Nephron progenitor cell (in vitro differentiated cells): ENCODE results near the gene CACNA1C.

Experiments
- DNase-seq: peaks from one replicate; pipeline ENCODE4 v3.0.0; 2021
- H3K27ac Mint-ChIP-seq: 2 replicates; pipeline ENCODE4 v1.8.0; 2021; ENCODE audit warnings: mild to moderate bottlenecking, moderate library complexity, mixed read lengths
- H3K27me3 Mint-ChIP-seq: 2 replicates; pipeline ENCODE4 v1.8.0; 2021; ENCODE audit warnings: mild to moderate bottlenecking, low read depth, mixed read lengths; ENCODE audit not compliant: poor library complexity
- H3K36me3 Mint-ChIP-seq: 2 replicates; pipeline ENCODE4 v1.8.0; 2021; ENCODE audit warnings: low read depth, mixed read lengths
- H3K4me1 Mint-ChIP-seq: 2 replicates; pipeline ENCODE4 v1.8.0; 2021; ENCODE audit warnings: mixed read lengths
- H3K4me3 Mint-ChIP-seq: 2 replicates; pipeline ENCODE4 v1.8.0; 2021; ENCODE audit warnings: mild to moderate bottlenecking, moderate library complexity, mixed read lengths
- H3K9me3 Mint-ChIP-seq: 2 replicates; pipeline ENCODE4 v1.8.0; 2021; ENCODE audit warnings: mild to moderate bottlenecking, moderate library complexity, mixed read lengths
- CTCF ChIP-seq: fragments of 200-600 bp; sonication (generic); IDR thresholded peaks from 2 replicates; pipeline ENCODE4 v1.5.0; 2021; ENCODE audit warnings: antibody characterized with exemption

CACNA1C gene

GRCh38 chr12:2118061-2118460 is 65.3 kb downstream of the CACNA1C start:
- no peak for DNase-seq
- no peaks in the 10 kb centered on the region for H3K36me3 Mint-ChIP-seq
- peaks cover 40% of the 10 kb centered on the region for H3K4me1 Mint-ChIP-seq
- no peak for TF ChIP-seq CTCF
- peak overlapping the region; percentile 21 for H3K27ac Mint-ChIP-seq
- no peak overlapping the region for H3K4me3 Mint-ChIP-seq
- H3K9me3 Mint-ChIP-seq, result no peaks in the 10 kb centered on the region
- H3K27me3 Mint-ChIP-seq, result peaks cover 4% of the 10 kb centered on the region

- no peak for TF ChIP-seq CTCF
- H3K4me3 Mint-ChIP-seq, result no peak overlapping the region
- H3K27me3 Mint-ChIP-seq, result peaks cover 4% of the 10 kb centered on the region
- H3K4me1 Mint-ChIP-seq, result peaks cover 40% of the 10 kb centered on the region
- H3K9me3 Mint-ChIP-seq, result no peaks in the 10 kb centered on the region
- no peak overlapping the region for H3K27ac Mint-ChIP-seq
- no peaks in the 10 kb centered on the region for H3K36me3 Mint-ChIP-seq
- no peak for DNase-seq
Measured at GRCh38 chr12:2118481-2119255, 65.9 kb downstream of the CACNA1C start.

- DNase-seq, result no peak
- H3K4me3 Mint-ChIP-seq, result no peak overlapping the region
- peaks cover 4% of the 10 kb centered on the region for H3K27me3 Mint-ChIP-seq
- H3K36me3 Mint-ChIP-seq, result no peaks in the 10 kb centered on the region
- H3K27ac Mint-ChIP-seq, result no peak overlapping the region
- no peak for TF ChIP-seq CTCF
- no peaks in the 10 kb centered on the region for H3K9me3 Mint-ChIP-seq
- peaks cover 40% of the 10 kb centered on the region for H3K4me1 Mint-ChIP-seq
Measured at GRCh38 chr12:2119266-2119665, 66.5 kb downstream of the CACNA1C start.

GRCh38 chr12:2120982-2121758 is 68.4 kb downstream of the CACNA1C start:
- peaks cover 12% of the 10 kb centered on the region for H3K27me3 Mint-ChIP-seq
- no peak for DNase-seq
- no peak for TF ChIP-seq CTCF

GRCh38 chr12:2124466-2125023 is 71.8 kb downstream of the CACNA1C start:
- Mint-ChIP-seq H3K4me3 (no peak overlapping the region), H3K36me3 (no peaks in the 10 kb centered on the region), H3K27ac (no peak overlapping the region), H3K9me3 (peaks cover 6% of the 10 kb centered on the region), H3K4me1 (peaks cover 39% of the 10 kb centered on the region), H3K27me3 (peaks cover 24% of the 10 kb centered on the region)
- DNase-seq, result no peak
- no peak for TF ChIP-seq CTCF

More at GRCh38 chr12:2120982-2121758, 68.4 kb downstream of the CACNA1C start:
- Mint-ChIP-seq H3K4me1 (peaks cover 31% of the 10 kb centered on the region), H3K27ac (no peak overlapping the region), H3K4me3 (no peak overlapping the region), H3K9me3 (no peaks in the 10 kb centered on the region), H3K36me3 (no peaks in the 10 kb centered on the region)
